Gastrocnemius medialis (tissue), 4 donors: ENCODE measurements around the gene PRRT3. TPM values are rescaled to one million over a fixed set of nuclear protein-coding genes. Genes with fewer than 3 reads are reported as not detected.

Experiments used
- ATAC-seq, 2 donors: fragments of 150-250 bp; one replicate each; pipeline ENCODE4 v1.9.1; 2016
- DNase-seq, 2 donors: peaks; one replicate each; pipeline ENCODE4 v3.0.0-alpha.2; 2019
- H3K27ac ChIP-seq, 4 donors: fragments of 200-600 bp; sonication (generic); 1 replicate in 1 of 4; 2 replicates in 3 of 4; pipeline ENCODE4 v1.5.1; 2016 to 2018; ENCODE audit warnings: mild to moderate bottlenecking in 2 of 4, moderate library complexity in 1 of 4
- H3K27me3 ChIP-seq, 3 donors: fragments of 200-600 bp; sonication (generic) in 2 of 3; 1 replicate in 1 of 3; 2 replicates in 2 of 3; pipeline versions ENCODE4 v1.5.1 to v1.6.0; 2016 to 2019; ENCODE audit warnings: mild to moderate bottlenecking in 1 of 3, moderate library complexity in 1 of 3
- H3K36me3 ChIP-seq, 2 donors: fragments of 200-600 bp; sonication (generic) in 1 of 2; one replicate each; pipeline ENCODE4 v1.5.1; 2017 to 2018
- H3K4me1 ChIP-seq, 2 donors: fragments of 200-600 bp; sonication (generic) in 1 of 2; one replicate each; pipeline ENCODE4 v1.5.1; 2016 to 2017; ENCODE audit warnings: mild to moderate bottlenecking in 2 of 2
- H3K4me3 ChIP-seq, 4 donors: fragments of 200-600 bp; sonication (generic) in 3 of 4; 1 replicate in 1 of 4; 2 replicates in 3 of 4; pipeline ENCODE4 v1.5.1; 2016 to 2019; ENCODE audit warnings: mild to moderate bottlenecking in 2 of 4
- H3K9me3 ChIP-seq, 3 donors: fragments of 200-600 bp; sonication (generic) in 2 of 3; 1 replicate in 1 of 3; 2 replicates in 2 of 3; pipeline ENCODE4 v1.5.1; 2016 to 2019
- POLR2A ChIP-seq, 2 donors: fragments of 450-650 bp; IDR thresholded peaks; one replicate each; pipeline ENCODE4 v1.6.1; 2017; ENCODE audit warnings: antibody characterized with exemption in 2 of 2, mild to moderate bottlenecking in 2 of 2, moderate library complexity in 2 of 2
- in situ Hi-C, 4 donors: fragments of 200-750 bp; cut with MboI; loops; one replicate each; pipeline versions ENCODE4 v1.15.0 to v1.8.0; 2017; ENCODE audit warnings: low sequenced_read_pairs in 4 of 4
- intact Hi-C: fragments of 100-400 bp; cut with DNase I; formaldehyde crosslinking; loops from one replicate; pipeline ENCODE4 v1.15.1; 2023; ENCODE audit warnings: low total_unique reads
- total RNA-seq, 4 donors: library from RNA; depleted of rRNA; stranded (reverse); fragments of >200 nt; gene quantifications; one replicate each; pipeline versions ENCODE4 v1.1.0 to v1.2.3, GENCODE V29; 2016
- TF ChIP-seq, protein P1 (sequence below), 5 experiments: fragments of 450-650 bp in 3 of 5; fragments of 200-600 bp in 2 of 5; sonication (generic) in 2 of 5; IDR thresholded peaks in 4 of 5; conservative IDR thresholded peaks in 1 of 5; 1 replicate in 4 of 5; 2 replicates in 1 of 5; pipeline ENCODE4 v1.5.1; 2016 to 2019; ENCODE audit warnings: antibody characterized with exemption in 5 of 5, mild to moderate bottlenecking in 3 of 5, moderate library complexity in 3 of 5

Gene PRRT3
- total RNA-seq, 4 donors from 2014 or later: 0.92 to 7.4 (median 2.5) TPM

DNA sequence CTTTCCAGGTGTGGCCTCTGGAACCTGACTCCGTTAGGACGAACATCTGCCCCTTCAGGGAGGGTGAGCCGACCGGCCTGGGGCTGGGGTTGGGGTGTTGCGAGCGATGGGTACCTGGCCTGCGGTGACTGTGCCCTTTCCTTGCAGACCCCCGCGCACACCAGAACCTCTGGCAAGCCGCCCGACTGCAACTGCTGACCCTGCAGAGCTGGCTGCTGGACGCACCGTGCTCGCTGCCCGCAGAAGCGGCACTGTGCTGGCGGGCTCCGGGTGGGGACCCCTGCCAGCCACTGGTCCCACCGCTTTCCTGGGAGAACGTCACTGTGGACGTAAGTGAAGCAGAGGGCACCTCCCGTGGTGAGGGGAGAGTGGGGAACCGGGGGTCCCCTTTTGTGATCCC, 24.1 kb downstream of the PRRT3 start:
- intact Hi-C loops (no loop called here), in situ Hi-C loops (no loop called here)
- Histone ChIP-seq H3K36me3 (peaks cover 0 to 27% of the 10 kb centered on the region in 2 donors), H3K27me3 (no peaks in the 10 kb centered on the region), H3K27ac (no peak overlapping the region), H3K4me3 (no peak overlapping the region), H3K9me3 (no peaks in the 10 kb centered on the region), H3K4me1 (peaks cover 7 to 8% of the 10 kb centered on the region in 2 donors)
- DNase-seq (no peak), ATAC-seq (no peak)
- TF ChIP-seq POLR2A (IDR thresholded peaks at IDR 0.05): no peak
- TF ChIP-seq, protein P1, sequence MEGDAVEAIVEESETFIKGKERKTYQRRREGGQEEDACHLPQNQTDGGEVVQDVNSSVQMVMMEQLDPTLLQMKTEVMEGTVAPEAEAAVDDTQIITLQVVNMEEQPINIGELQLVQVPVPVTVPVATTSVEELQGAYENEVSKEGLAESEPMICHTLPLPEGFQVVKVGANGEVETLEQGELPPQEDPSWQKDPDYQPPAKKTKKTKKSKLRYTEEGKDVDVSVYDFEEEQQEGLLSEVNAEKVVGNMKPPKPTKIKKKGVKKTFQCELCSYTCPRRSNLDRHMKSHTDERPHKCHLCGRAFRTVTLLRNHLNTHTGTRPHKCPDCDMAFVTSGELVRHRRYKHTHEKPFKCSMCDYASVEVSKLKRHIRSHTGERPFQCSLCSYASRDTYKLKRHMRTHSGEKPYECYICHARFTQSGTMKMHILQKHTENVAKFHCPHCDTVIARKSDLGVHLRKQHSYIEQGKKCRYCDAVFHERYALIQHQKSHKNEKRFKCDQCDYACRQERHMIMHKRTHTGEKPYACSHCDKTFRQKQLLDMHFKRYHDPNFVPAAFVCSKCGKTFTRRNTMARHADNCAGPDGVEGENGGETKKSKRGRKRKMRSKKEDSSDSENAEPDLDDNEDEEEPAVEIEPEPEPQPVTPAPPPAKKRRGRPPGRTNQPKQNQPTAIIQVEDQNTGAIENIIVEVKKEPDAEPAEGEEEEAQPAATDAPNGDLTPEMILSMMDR (IDR thresholded peaks at IDR 0.05 in 4 of 5, conservative IDR thresholded peaks at IDR 0.05 in 1 of 5): no peak

DNA sequence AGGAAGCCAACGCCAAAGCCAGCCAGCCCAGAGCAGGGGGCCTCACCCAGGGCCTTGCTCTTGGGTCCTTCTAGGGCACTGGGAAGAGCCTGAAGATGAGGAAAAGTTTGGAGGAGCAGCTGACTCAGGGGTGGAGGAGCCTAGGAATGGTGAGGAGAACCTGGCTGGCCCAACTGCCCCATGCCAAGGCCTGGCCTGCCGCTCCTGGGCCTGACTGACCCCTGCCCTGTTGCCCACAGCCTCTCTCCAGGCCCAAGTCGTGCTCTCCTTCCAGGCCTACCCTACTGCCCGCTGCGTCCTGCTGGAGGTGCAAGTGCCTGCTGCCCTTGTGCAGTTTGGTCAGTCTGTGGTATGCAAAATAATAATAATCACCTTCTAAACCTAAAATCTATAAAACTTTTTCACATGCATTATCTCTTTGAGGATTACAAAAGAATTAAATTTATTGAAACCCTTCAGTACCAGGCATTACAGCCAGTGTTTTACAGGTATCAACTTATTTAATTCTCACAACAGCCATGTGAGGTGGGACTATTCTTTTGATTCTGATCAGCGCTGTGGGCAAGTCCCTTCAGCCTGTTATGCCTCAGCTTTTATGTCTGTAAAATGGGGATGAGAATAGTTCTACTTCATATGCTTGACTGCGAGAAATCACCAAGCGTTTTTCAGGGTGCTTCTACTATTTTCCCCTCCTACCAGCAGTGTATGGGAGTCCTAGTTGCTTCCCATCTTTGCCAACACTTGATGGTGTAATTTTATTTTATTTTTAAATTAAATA, 33.8 kb downstream of the PRRT3 start:
- Histone ChIP-seq H3K27ac (peak overlapping the region; percentile 85 to 95 (median 92)), H3K27me3 (no peaks in the 10 kb centered on the region), H3K4me1 (peaks cover 17 to 30% of the 10 kb centered on the region in 2 donors), H3K9me3 (no peaks in the 10 kb centered on the region), H3K4me3 (no peak overlapping the region), H3K36me3 (no peaks in the 10 kb centered on the region)
- TF ChIP-seq, protein P1 (IDR thresholded peaks at IDR 0.05 in 4 of 5, conservative IDR thresholded peaks at IDR 0.05 in 1 of 5): no peak
- TF ChIP-seq POLR2A (IDR thresholded peaks at IDR 0.05): no peak
- DNase-seq: no peak
- in situ Hi-C loops: no loop called here
- no peak for ATAC-seq
- intact Hi-C loops: loop anchor here (5.0 kb wide), 1 partner anchor 116 kb away; no protein-coding TSS in a partner anchor

DNA sequence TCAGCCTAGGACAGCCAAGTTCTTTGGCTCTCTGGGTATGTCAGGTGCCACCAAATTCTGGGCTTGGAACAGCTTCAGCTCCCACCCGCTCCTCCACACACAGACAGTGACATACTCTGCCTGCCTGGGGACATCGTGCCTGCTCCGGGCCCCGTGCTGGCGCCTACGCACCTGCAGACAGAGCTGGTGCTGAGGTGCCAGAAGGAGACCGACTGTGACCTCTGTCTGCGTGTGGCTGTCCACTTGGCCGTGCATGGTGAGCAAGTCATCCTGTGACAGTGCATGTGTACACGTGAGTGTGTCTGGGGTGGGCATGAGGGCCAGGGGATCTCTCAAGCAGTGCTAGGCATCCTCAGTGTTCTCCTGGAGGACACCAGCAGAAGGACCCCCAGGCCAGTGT, 34.4 kb downstream of the PRRT3 start:
- peak in 1 of 2 donors; percentile 10 for TF ChIP-seq POLR2A (IDR thresholded peaks at IDR 0.05)
- TF ChIP-seq, protein P1 (IDR thresholded peaks at IDR 0.05 in 4 of 5, conservative IDR thresholded peaks at IDR 0.05 in 1 of 5): no peak
- peak overlapping the region; percentile 59 to 85 (median 72) for H3K4me3 ChIP-seq
- in situ Hi-C loops: no loop called here
- ATAC-seq: peak in 1 of 2 donors; percentile 14
- peaks cover 17 to 30% of the 10 kb centered on the region in 2 donors for H3K4me1 ChIP-seq
- H3K36me3 ChIP-seq: no peaks in the 10 kb centered on the region
- no peaks in the 10 kb centered on the region for H3K27me3 ChIP-seq
- peak overlapping the region; percentile 85 to 95 (median 92) for H3K27ac ChIP-seq
- peak in 1 of 2 donors; percentile 56 for DNase-seq
- no peaks in the 10 kb centered on the region for H3K9me3 ChIP-seq
- intact Hi-C loops: loop anchor here (2.0 to 5.0 kb wide), 2 partner anchors 55 to 116 kb away; no protein-coding TSS in a partner anchor

DNA sequence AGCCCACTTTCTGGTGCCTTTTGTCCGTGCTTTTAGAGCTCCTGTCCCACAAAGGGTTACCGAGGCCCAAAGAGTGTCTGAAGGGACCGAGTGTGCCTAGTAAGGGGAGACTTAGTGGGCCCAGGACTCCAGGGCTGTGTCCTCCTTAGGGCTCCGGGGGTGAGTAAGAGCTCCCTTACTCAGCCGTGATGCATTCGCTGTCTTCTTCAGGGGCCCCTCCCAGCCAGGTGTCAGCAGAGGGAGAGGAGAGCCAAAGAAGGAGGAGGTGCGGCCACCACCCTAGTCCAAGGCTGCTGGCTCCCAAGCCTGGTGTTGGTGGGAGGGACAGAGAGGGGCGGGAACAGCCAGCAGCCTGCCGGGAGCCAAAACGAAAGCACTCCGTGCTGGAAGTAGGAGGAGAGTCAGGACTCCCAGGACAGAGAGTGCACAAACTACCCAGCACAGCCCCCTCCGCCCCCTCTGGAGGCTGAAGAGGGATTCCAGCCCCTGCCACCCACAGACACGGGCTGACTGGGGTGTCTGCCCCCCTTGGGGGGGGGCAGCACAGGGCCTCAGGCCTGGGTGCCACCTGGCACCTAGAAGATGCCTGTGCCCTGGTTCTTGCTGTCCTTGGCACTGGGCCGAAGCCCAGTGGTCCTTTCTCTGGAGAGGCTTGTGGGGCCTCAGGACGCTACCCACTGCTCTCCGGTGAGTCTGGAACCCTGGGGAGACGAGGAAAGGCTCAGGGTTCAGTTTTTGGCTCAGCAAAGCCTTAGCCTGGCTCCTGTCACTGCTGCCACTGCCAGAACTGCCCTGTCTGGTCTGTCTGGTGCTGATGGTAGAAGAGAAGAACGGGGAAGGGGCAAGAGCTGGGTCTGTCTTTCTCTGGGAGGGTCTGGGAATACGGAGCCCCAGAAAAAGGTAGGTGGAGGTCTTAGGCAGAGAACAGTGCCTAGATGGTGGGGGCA, 35.2 kb downstream of the PRRT3 start, which contains the start of gene IL17RC:
IL17RC (plus strand) TSS at position 365 of the 947 bp plus-strand sequence; CDS start at position 583, 218 bp downstream.
- TF ChIP-seq POLR2A (IDR thresholded peaks at IDR 0.05): peak; percentile 74 to 81
- TF ChIP-seq, protein P1 (IDR thresholded peaks at IDR 0.05 in 4 of 5, conservative IDR thresholded peaks at IDR 0.05 in 1 of 5): peak in 1 of 5 experiments; percentile 7
- Histone ChIP-seq H3K36me3 (no peaks in the 10 kb centered on the region), H3K27me3 (no peaks in the 10 kb centered on the region), H3K4me3 (peak within 1 kb of the TSS; percentile 59 to 85 (median 72)), H3K4me1 (peaks cover 17 to 30% of the 10 kb centered on the region in 2 donors), H3K9me3 (no peaks in the 10 kb centered on the region), H3K27ac (peak within 1 kb of the TSS; percentile 85 to 95 (median 92))
- peak; percentile 85 to 86 for ATAC-seq
- peak; percentile 90 to 94 for DNase-seq
- in situ Hi-C loops: no loop called here
- intact Hi-C loops: loop anchor here (2.0 to 5.0 kb wide), 2 partner anchors 54 to 115 kb away; no protein-coding TSS in a partner anchor
